HuH-7.5 (cell line): ENCODE results near the gene BCKDHB.
A peak's percentile ranks its signal among the peaks of the same experiment; 100 is the strongest.

Experiments
- DNase-seq: peaks from one replicate; pipeline ENCODE4 v3.0.0; 2011; ENCODE audit warnings: low spot score

Gene BCKDHB

DNA sequence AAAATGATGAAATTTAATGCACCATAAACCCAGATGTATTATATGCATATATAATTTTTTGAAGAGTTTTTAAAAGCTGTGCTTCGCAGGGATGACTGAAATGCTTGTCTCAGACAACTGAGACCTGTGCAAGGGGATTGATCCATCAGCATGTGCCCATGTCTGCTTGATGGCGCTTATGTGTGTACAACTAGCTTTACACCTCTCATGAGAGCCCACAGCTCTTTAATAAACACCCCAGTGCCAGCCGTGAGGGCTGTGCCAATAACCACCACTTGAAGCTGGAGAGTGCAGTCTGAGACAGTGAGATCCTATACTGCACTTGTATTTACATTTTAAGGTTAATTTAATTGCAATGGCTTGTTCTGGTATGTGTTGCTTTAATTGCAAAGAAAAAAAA, 225.5 kb downstream of the BCKDHB start:
- no peak for DNase-seq

DNA sequence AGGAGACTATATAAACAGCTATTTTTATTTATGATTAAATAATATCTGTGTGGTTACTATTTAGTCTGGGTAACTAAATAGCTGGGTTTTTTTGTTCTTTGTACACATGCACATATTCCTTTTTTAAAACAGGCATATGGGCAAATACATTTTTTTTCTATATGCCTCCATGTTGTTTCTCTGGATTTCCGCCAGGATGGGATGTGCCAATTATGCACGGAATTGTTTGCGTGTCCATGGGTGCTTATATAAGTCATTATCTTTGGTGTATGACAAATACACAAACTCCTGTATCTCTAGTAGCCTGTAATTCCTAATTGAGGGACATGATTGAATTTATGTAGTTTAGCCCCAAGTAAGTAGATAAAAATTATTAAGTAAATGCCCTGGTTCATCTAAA, 226.9 kb downstream of the BCKDHB start:
- DNase-seq = no peak

DNA sequence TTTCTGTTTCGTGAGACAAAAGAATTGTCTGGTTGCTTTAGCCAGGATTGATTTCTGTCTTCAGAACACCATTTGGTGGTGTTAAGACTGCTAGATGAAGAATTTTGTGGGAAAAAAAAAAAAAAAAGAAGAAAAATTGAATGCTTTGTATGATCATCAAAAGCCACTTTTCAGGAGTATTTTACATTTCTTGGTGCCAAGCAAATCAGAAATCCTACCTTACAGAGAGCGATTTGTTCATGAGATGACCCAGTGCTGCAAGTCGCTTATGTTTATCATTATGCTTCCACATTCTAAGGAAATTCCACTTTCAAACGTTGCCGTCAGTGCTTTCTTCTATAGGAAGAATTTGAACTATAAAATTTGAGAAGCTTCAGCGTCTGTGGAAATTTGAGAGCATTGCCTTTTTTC, 228.7 kb downstream of the BCKDHB start:
- no peak for DNase-seq

GRCh38 chr6:80336911-80337310, 230.4 kb downstream of the BCKDHB start:
- no peak for DNase-seq

DNA sequence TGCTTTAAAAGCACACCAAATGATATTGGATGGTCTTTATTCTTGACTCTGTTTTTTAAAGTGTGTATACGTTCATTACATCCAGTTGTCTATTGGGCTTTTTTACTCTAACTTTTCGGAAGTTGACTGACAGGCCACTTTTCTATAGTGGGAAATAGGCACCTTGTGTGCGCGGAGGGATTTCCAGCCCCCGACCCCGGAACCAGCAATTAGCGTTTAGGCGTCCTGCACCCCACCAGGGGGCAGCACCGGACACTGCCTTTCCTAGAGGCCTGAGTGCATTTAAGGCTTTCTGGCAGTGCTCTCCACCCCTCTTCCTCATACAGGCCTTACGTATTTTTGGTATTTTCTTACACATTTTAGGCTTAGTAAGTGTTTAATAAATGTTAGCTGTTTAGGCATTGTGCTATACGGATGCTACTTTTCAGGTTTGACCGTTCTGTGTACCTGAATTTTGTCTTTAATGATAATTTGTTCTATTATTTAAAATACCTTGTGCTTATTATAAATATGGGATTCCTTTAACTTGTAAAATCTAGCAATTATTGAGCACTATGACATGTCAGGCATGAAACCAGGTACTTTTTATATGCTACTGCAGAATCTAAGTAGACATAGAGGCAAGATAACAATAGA, 231.8 kb downstream of the BCKDHB start:
- DNase-seq = peak; percentile 15

DNA sequence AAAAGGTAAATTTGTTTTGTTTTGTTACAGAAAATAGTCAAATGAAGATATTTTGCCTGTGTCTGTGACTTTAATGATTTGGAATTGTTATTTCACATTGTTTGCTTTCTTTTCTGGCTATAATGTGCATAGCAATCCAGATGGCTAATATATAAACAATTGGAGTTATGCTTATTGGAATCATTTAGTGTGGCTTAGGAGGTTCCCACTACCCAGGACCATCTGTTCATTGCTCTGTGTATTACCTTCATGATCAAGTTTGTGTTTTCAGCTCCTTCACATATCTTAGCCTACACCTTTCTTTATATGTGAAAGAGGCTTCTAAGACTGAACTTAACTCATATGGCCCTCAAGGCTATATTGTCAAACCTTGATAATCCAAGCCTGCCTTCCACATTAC, 232.9 kb downstream of the BCKDHB start:
- no peak for DNase-seq

DNA sequence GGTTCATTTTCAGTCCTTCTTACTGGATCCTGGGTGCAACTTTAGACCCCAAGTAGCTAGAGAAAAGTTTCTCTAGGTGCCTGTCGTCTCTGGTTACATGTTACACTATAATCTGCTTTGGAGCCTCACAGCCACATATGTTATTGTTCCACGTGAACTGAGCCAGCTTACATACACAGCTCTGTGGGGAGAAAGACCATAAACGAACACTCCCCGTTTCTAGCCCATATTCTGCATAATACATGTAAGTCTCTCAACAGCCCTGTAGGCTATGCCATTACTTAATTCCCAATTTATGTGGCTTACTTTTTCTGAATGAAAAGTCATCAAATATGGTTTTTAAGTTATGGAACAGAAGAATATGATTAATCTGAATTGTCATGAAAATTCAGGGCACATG, 233.8 kb downstream of the BCKDHB start:
- no peak for DNase-seq

DNA sequence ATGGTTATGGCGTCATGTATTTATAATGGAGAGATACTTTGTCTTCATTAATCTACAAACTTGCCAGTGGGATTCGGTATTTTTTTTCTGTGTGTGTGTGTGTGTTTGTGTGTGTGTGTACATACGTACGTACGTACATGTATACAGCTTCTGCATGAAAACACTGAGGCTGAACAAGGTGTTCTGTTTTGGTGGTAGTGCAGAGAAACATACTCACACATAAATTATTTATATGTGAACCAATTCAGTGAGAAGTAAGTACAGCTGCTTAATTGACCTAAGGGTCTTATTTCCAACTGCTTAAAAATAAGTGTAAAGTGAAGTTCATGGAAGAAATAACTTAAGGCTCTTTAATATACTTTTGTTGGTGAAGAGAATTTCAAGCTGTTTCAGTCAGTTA, 234.2 kb downstream of the BCKDHB start:
- DNase-seq = no peak

DNA sequence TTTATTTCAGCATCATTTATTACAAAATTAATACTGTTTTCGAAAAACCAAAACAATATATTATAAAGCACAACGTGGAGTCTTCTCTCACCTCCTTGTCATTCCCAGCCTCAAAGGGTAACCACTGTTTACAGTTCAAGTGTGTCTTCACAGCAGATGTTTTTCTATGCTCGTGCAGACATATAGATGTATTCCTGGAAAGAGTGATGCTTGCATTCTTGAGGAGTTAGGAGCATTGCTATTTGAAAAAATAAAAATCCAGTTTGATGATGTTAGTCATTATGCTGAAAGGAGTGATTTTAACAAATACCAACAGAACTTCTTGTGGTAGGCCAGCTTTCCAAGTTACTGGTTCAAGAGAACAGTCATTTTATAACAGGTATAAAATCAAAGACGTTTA, 234.9 kb downstream of the BCKDHB start:
- no peak for DNase-seq

GRCh38 chr6:80343511-80343910, 237.0 kb downstream of the BCKDHB start:
- no peak for DNase-seq

DNA sequence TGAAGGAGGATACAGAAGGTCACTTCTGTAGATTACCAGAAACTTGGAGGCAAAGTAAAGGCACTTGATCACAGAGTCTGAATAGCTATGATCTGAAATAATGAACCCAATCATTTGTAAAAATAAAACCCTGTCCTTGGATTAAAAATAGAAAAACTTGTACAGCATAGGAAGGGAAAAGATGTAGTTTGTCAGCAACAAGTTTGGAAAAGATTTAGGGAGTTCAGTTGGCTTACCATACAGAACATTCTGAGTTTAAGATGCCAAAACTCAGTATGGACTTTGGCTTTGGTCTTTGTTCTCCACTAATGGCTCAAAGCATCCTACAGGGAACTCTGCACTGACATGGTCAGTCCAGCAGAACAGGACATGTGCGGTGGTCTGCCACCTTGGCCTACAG, 240.6 kb downstream of the BCKDHB start:
- DNase-seq = no peak

DNA sequence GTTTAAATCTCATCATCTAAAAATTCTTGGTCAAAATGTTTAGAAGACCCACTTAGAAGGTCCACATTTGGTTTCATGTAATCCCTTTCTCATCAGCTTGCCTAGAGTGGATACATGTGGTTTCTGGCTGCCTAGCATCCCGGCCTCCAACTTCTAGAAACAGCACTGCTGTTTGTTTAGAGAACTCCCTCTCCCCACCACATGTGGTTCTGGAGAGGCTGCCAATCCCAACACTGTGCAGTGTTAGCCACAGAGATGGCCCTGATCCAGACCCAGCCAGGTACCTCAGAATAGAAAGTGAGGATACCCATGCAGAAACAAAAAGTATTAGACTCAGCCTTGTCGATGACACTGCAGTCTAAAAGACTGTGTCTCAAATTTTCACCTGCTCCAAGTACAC, 241.8 kb downstream of the BCKDHB start:
- no peak for DNase-seq

GRCh38 chr6:80356000-80356399, 249.5 kb downstream of the BCKDHB start:
- DNase-seq = no peak

DNA sequence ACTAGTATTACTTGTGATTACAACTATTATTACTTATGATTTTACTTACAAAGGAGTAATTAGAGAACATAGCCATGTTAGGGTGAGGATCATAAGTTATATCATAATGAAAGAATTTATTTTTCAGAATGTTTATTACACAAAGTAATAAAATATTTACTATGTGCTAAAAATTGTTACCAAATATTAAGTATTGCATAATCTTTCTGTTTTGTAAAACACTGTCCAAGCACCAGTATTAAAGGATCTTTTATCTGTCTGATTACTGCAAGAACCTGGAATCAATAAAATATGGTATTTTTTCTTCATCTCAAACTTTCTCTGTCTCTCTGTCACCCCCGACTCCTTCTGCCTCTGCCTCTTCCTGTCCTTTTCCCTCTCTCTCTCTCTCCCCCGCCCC, 250.1 kb downstream of the BCKDHB start:
- no peak for DNase-seq

DNA sequence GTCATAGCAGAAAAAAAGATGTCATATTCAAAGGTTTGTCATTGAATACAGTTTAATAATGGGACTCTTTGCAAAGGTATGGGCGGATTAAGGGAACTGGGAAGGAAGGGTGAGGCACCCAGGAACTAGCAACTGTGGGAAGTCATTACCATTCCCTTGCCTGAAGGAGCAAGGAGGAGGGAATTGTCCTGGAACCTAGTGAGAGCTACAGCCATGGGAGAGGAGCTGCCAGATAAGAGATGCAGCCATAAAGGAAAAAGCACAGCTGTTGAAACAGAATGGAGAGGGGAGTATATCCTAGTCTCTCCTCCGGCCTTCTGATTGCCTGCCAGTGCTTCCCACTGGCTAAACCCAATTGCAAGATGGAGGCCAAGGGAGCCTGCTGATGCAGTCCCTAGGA, 250.6 kb downstream of the BCKDHB start:
- no peak for DNase-seq

- no peak for DNase-seq
Observed at GRCh38 chr6:80357674-80358073, 251.2 kb downstream of the BCKDHB start.

GRCh38 chr6:80363501-80364122, 257.1 kb downstream of the BCKDHB start:
- DNase-seq = no peak

DNA sequence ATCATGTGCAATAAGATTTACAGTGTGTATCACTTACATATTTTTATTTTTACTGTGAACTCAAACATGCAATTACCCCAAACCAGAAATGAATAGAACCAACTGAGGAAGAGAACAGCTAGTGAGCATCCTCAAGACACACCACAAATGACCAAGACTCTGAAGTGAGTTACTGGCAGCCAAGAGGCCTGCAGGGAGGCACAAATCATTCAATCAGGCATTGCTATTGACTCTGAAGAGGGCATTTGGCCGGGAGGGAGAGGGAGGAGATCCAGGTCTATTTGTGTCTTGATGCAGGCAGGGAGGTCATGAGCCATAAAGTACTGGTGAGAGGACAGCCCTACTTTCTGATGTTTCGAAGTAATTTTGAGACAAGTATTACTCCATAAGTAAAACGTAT, 257.7 kb downstream of the BCKDHB start:
- DNase-seq = no peak

DNA sequence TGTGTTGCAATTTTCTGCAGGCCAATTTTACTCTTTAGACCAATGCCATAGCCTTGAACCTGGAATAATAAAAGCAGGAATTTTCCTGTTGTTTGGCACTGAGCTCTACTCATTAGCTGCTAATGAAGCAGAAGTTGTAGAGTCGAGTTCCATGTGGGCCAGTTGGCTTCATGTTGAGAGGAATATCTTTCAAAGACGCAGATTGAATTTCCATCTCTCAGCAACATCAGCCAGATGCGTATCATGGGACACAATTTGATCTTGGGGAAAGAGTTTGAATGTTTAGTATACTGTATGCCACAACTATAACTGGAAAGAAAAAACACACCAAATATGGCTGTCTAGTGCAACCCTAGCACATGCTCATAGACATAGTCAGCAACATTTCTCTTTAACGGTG, 259.6 kb downstream of the BCKDHB start:
- no peak for DNase-seq

GRCh38 chr6:80366714-80367113, 260.2 kb downstream of the BCKDHB start:
- DNase-seq = no peak

DNA sequence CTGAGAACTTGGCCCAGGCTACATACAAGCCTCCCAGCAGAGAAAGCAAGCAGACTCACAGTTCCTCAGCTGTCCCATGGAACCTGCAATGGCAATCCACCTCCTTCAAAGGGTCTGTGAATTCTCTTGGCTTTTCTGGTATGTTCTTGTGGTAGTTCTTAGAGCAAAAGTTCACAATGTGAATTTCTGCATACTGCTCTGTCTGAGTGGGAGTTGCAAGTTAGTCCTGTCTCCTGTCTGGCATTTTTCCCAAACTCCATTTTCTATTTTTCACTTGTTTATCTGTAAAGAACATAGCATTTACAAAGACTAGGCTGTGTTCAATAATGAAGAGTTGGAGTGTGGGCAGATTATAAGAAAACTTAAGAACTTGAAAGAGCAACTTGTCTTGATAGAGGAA, 269.9 kb downstream of the BCKDHB start:
- no peak for DNase-seq

DNA sequence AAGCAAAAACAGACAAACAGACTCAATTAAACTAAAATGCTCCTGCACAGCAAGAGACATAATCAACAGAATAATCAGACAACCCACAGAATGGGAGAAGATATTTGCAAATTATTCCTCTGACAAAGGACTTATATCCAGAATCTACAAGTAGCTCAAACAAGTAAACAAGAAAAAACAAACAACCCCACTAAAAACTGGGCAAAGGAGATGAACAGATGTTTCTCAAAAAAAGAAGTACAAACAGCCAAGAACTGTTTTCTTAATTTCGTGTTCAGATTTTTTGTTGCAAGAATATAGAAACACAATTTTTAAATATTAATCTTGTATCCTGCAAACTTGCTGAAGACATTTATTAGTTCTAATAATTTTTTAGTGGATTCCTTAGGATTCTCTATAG, 274.1 kb downstream of the BCKDHB start:
- DNase-seq = no peak

DNA sequence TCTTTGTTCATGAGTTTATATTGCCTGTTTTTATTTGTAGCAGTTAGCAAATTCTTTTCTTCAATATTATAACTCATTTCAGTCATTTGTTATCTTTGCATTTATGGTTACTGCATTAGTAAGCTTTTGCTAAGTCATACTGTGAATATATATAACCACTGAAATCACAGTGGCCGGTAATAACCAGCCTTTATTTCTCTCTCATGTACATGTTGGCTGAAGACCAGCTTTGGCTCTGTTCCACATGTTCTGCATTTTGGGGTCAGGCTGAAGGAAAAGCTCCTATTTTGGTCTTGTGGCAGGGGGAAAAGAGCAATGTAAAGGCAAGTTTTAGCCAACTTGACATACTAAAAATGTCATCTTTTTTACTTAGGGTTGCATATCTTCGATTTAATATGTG, 276.3 kb downstream of the BCKDHB start:
- no peak for DNase-seq

DNA sequence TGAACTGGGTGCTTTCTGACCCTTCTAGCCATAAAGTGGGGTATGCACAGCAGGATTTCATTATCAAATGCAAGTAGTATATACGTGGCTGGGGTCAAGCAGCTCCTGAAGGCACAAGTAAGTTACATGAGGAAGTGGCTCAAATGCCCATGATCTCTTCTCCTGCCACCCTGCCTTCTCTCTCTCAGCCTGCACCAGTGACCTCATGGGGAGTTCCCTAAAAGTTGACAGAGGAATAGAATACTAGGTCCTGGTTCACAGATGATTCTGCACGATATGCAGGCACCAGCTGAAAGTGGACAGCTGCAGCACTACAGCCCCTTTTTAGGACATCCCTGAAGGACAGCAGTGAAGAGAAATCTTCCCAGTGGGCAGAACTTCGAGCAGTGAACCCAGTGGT, 282.0 kb downstream of the BCKDHB start:
- DNase-seq = no peak
